Occipital lobe (tissue), 2 donors: Measurements from ENCODE around the gene SDR42E1. TPM values are rescaled to one million over a fixed set of nuclear protein-coding genes. Genes with fewer than 3 reads are reported as not detected.
"Not testable (repeated sequence)": the region's sequence is repeated elsewhere in the genome, so short reads cannot be mapped to it uniquely, and the experiment has no call there.

Experiments
- DNase-seq: peaks from one replicate; lab custom pipeline; 2025; lab: John Stamatoyannopoulos, UW
- total RNA-seq: library from RNA; depleted of rRNA; stranded (reverse); fragments of >200 nt; gene quantifications from one replicate; pipeline ENCODE4 v1.2.3, GENCODE V29; 2014

The SDR42E1 gene
- total RNA-seq, 1 donor from 2014 or later = not detected

- DNase-seq = no peak
These were observed 6.0 kb downstream of the SDR42E1 start for GRCh38 chr16:82005027-82005830.

GRCh38 chr16:82004601-82005000 is 6.7 kb downstream of the SDR42E1 start:
- DNase-seq = no peak

- no peak for DNase-seq
These were observed 8.4 kb downstream of the SDR42E1 start for GRCh38 chr16:82002831-82003230.

GRCh38 chr16:81997738-81998137 is 13.5 kb downstream of the SDR42E1 start:
- no peak for DNase-seq

- DNase-seq = no peak
These were observed 14.4 kb downstream of the SDR42E1 start for GRCh38 chr16:81996664-81997509.

- no peak for DNase-seq
These were observed 15.6 kb downstream of the SDR42E1 start for GRCh38 chr16:81995651-81996050.

GRCh38 chr16:81994485-81994884 is 16.8 kb downstream of the SDR42E1 start:
- no peak for DNase-seq

- no peak for DNase-seq
These were observed 18.4 kb downstream of the SDR42E1 start for GRCh38 chr16:81992859-81993258.

GRCh38 chr16:81987706-81988105 is 23.6 kb downstream of the SDR42E1 start:
- DNase-seq = no peak

GRCh38 chr16:81987121-81987520 is 24.1 kb downstream of the SDR42E1 start:
- no peak for DNase-seq

GRCh38 chr16:81977335-81977942 is 33.8 kb downstream of the SDR42E1 start:
- not testable (repeated sequence) for DNase-seq

GRCh38 chr16:81975637-81976036 is 35.6 kb downstream of the SDR42E1 start:
- no peak for DNase-seq

GRCh38 chr16:81973737-81974136 is 37.5 kb downstream of the SDR42E1 start:
- no peak for DNase-seq

GRCh38 chr16:81971853-81972252 is 39.4 kb downstream of the SDR42E1 start:
- no peak for DNase-seq

- no peak for DNase-seq
These were observed 43.9 kb downstream of the SDR42E1 start for GRCh38 chr16:81967358-81967757.

- DNase-seq = no peak
These were observed 46.5 kb downstream of the SDR42E1 start for GRCh38 chr16:81964808-81965207.

- no peak for DNase-seq
These were observed 54.9 kb downstream of the SDR42E1 start for GRCh38 chr16:81956213-81956948.

- DNase-seq = no peak
These were observed 59.7 kb downstream of the SDR42E1 start for GRCh38 chr16:81951564-81951963.

GRCh38 chr16:81946206-81946605 is 65.1 kb downstream of the SDR42E1 start:
- no peak for DNase-seq

- no peak for DNase-seq
These were observed 65.6 kb downstream of the SDR42E1 start for GRCh38 chr16:81945665-81946064.

- DNase-seq = no peak
These were observed 69.2 kb downstream of the SDR42E1 start for GRCh38 chr16:81942007-81942601.
